ENCODE measurements around the gene LRP11. TPM values are rescaled to one million over a fixed set of nuclear protein-coding genes. Genes with fewer than 3 reads are reported as not detected.
"Not testable (repeated sequence)": the region's sequence is repeated elsewhere in the genome, so short reads cannot be mapped to it uniquely, and the experiment has no call there.

Gene LRP11
- 10 to 100 TPM in 1 of 2 donors, 1 to 10 TPM in 1; 6.0 to 10.6 TPM for total RNA-seq

DNA sequence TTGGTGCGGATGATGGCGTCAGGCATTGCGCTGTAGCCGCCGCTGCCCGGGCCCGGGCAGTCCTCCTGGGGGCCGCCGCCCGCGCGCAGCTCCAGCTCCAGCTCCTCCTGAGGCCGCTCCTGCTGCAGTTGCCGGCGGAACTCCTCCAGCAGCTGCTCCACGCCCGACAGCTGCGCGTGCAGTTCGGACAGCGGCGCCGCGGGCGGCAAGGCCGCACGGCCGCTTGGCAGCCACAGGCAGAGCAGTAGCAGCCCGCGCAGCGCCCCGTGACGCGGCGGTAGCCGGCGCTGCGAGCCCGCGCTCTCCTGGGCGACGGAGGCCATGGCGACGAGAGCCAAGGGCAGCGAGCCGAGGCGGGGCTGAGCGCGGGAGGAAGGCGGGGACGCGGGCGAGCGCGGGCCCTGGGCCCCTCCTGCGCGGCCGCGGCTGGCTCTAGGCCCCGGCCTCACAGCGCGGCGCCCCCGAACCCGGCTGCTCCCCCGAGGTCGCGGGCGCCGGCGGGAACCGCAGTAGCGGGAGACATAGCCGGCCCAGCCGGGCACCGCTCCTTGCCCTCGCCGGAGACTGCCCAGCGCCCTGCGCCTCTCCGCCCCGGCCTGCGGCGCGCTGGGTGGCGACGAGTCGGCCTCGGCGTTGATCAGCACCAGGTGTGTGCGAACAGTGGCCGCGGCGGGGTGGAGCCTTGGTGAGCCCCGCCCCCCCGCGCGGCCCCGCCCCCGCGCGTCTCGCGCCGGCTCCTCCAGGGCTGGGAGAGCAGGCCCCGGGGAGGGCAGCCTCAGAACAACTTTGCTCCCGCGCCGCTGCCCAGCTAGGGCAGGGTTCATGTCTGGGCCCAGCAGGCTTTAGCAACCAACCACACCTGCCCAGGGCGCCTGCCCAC lies at the start of gene LRP11:
Gene LRP11, minus strand, starts transcription at position 662 of the 880 bp plus-strand sequence. Its CDS starts 339 bp downstream, at position 323.
- H3K4me3 Mint-ChIP-seq, result peak within 1 kb of the TSS; percentile 86 to 93

DNA sequence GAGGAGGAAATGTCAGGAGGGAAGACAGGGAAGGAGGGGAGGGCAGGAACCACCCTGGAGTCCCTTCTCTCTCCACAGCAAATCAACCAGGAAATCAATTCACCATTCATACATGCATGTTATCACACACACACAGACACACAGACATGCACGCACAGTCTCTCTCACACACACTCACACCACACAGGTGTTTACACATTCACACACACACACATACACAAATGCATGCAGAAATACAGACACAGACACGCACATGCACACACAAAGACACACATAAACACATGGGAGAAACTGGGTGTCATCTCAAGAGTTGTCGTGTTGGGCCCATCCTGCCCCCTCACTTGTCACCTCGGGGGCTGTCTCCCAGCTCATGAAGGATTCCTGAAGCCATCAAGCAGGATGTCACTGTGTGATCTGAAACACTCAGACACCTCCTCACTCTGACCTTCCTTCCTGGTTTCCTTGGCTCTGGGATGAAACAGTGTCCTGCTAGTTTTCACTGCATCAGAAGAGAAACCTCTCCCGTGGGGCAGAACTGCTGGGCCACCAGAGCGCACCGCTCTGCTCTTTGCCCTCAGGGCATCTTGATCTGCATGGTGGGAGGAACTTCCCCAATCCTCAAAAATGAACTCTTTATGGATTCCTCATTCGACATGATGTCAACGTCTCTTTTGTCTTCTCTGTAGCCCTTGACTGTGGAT lies 49.5 kb upstream of the LRP11 start:
- peaks cover 0 to 2% of the 10 kb centered on the region in 2 donors for H3K9me3 Mint-ChIP-seq
- DNase-seq (no peak), ATAC-seq (replicated peaks in 1 of 2) (no peak)
- H3K27ac Mint-ChIP-seq, result no peak overlapping the region
- no peak overlapping the region for H3K4me3 Mint-ChIP-seq
- peaks cover 29% of the 10 kb centered on the region for H3K27me3 Mint-ChIP-seq (ENCODE audit: low read depth)
- H3K4me1 Mint-ChIP-seq (ENCODE audit: low read depth), result no peaks in the 10 kb centered on the region
- peaks cover 1 to 3% of the 10 kb centered on the region in 2 donors for H3K36me3 Mint-ChIP-seq (ENCODE audit: insufficient read depth in 2 of 2)

More for the DNA sequence above, at the start of gene LRP11:
- Mint-ChIP-seq H3K4me1 (ENCODE audit: low read depth) (peaks cover 12% of the 10 kb centered on the region), H3K36me3 (ENCODE audit: insufficient read depth in 2 of 2) (no peaks in the 10 kb centered on the region), H3K27ac (no peak within 1 kb of the TSS), H3K9me3 (no peaks in the 10 kb centered on the region), H3K27me3 (ENCODE audit: low read depth) (peaks cover 28% of the 10 kb centered on the region)
- ATAC-seq (replicated peaks in 1 of 2), result peak; percentile 86 to 88
- peak; percentile 83 to 89 for DNase-seq

DNA sequence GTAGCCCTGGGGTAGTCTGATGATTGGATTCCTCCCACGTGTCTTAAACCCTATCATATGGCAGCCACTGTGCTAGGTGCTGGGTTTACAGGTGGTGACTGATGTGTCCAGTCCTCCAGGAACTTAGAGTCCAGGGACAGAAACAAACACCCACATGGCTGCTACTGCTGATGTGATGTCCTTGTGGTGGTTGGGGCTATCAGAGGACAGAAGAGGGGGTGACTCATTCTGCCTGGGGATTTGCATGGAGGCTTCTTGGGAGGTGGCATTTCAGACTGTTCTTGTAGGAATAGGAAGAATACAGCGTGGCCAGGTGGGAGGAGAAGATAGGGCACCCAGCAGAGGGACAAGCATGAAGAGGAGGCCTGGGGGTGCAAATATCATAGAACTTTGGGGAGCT lies 48.9 kb upstream of the LRP11 start:
- Mint-ChIP-seq H3K36me3 (ENCODE audit: insufficient read depth in 2 of 2) (peaks cover 3 to 5% of the 10 kb centered on the region in 2 donors), H3K27me3 (ENCODE audit: low read depth) (peaks cover 24% of the 10 kb centered on the region), H3K4me3 (no peak overlapping the region), H3K4me1 (ENCODE audit: low read depth) (no peaks in the 10 kb centered on the region), H3K9me3 (peaks cover 1 to 4% of the 10 kb centered on the region in 2 donors), H3K27ac (no peak overlapping the region)
- ATAC-seq (replicated peaks in 1 of 2), result no peak
- no peak for DNase-seq

DNA sequence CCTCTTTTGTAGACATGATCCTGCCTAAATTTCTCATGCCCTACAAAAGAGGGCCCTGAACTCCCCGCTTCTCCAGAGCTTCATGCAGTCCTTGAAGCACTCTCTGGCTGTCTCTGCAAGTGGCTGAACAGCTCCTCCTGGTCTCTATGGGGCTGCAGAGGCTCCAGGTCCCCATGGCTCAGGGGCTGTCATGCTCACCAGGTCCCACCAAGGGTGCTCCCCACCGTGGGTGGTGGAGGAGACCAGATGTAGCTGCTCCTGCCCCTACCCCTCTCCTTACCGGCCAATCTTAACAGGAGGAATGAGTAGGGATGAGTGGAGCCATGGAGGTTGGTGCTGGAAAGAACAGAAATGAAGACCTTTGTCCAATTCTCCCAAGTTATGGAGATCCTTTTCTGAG lies 48.5 kb upstream of the LRP11 start:
- H3K36me3 Mint-ChIP-seq (ENCODE audit: insufficient read depth in 2 of 2); H3K9me3 Mint-ChIP-seq; H3K4me3 Mint-ChIP-seq; H3K4me1 Mint-ChIP-seq (ENCODE audit: low read depth); ATAC-seq (replicated peaks in 1 of 2); DNase-seq; H3K27ac Mint-ChIP-seq: not testable (repeated sequence)
- H3K27me3 Mint-ChIP-seq (ENCODE audit: low read depth), result peaks cover 23% of the 10 kb centered on the region

GRCh38 chr6:149910721-149911151 lies 46.6 kb upstream of the LRP11 start:
- H3K27ac Mint-ChIP-seq, result no peak overlapping the region
- no peak overlapping the region for H3K4me3 Mint-ChIP-seq
- ATAC-seq (replicated peaks in 1 of 2) (no peak), DNase-seq (no peak)
- H3K27me3 Mint-ChIP-seq (ENCODE audit: low read depth), result peaks cover 29% of the 10 kb centered on the region
- H3K4me1 Mint-ChIP-seq (ENCODE audit: low read depth), result no peaks in the 10 kb centered on the region
- peaks cover 6 to 8% of the 10 kb centered on the region in 2 donors for H3K9me3 Mint-ChIP-seq
- peaks cover 4 to 8% of the 10 kb centered on the region in 2 donors for H3K36me3 Mint-ChIP-seq (ENCODE audit: insufficient read depth in 2 of 2)

- Mint-ChIP-seq H3K9me3 (peaks cover 6 to 8% of the 10 kb centered on the region in 2 donors), H3K27ac (no peak overlapping the region), H3K27me3 (ENCODE audit: low read depth) (peaks cover 29% of the 10 kb centered on the region), H3K4me3 (no peak overlapping the region), H3K36me3 (ENCODE audit: insufficient read depth in 2 of 2) (peaks cover 4 to 8% of the 10 kb centered on the region in 2 donors), H3K4me1 (ENCODE audit: low read depth) (no peaks in the 10 kb centered on the region)
- DNase-seq (no peak), ATAC-seq (replicated peaks in 1 of 2) (no peak)
These were observed 45.7 kb upstream of the LRP11 start for GRCh38 chr6:149909701-149910470.

- H3K4me1 Mint-ChIP-seq (ENCODE audit: low read depth); ATAC-seq (replicated peaks in 1 of 2); H3K9me3 Mint-ChIP-seq; H3K4me3 Mint-ChIP-seq; DNase-seq; H3K27ac Mint-ChIP-seq; H3K36me3 Mint-ChIP-seq (ENCODE audit: insufficient read depth in 2 of 2): not testable (repeated sequence)
- peaks cover 20% of the 10 kb centered on the region for H3K27me3 Mint-ChIP-seq (ENCODE audit: low read depth)
These were observed 44.3 kb upstream of the LRP11 start for GRCh38 chr6:149908480-149908879.

DNA sequence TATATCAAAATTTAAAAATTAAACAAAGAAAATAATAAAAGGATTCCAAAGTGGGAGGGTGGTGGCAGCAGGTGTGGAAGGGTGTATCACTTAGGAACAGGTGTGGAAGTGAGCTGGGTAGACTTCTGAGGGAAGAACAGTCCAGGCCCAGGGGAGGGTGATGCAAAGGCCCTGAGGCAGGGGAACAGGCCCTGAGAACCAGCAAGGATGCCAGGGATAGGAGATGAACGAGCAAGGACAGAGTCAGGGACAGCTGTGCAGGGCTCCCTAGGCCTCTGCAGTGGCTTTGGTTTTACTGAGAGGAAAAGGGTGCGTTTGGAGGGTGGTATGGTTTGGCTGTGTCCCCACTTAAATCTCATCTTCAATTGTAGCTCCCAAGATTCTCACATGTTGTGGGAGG lies 43.2 kb upstream of the LRP11 start:
- no peak overlapping the region for H3K27ac Mint-ChIP-seq
- peaks cover 6 to 8% of the 10 kb centered on the region in 2 donors for H3K9me3 Mint-ChIP-seq
- peaks cover 8% of the 10 kb centered on the region for H3K27me3 Mint-ChIP-seq (ENCODE audit: low read depth)
- no peak for DNase-seq
- no peak overlapping the region for H3K4me3 Mint-ChIP-seq
- peaks cover 4 to 8% of the 10 kb centered on the region in 2 donors for H3K36me3 Mint-ChIP-seq (ENCODE audit: insufficient read depth in 2 of 2)
- no peak for ATAC-seq (replicated peaks in 1 of 2)
- no peaks in the 10 kb centered on the region for H3K4me1 Mint-ChIP-seq (ENCODE audit: low read depth)

GRCh38 chr6:149906405-149906804 lies 42.2 kb upstream of the LRP11 start:
- Mint-ChIP-seq H3K27me3 (ENCODE audit: low read depth) (peaks cover 6% of the 10 kb centered on the region), H3K4me3 (no peak overlapping the region), H3K36me3 (ENCODE audit: insufficient read depth in 2 of 2) (peaks cover 4 to 8% of the 10 kb centered on the region in 2 donors), H3K4me1 (ENCODE audit: low read depth) (no peaks in the 10 kb centered on the region), H3K9me3 (peaks cover 6 to 8% of the 10 kb centered on the region in 2 donors), H3K27ac (no peak overlapping the region)
- ATAC-seq (replicated peaks in 1 of 2), result no peak
- DNase-seq, result no peak

GRCh38 chr6:149905911-149906371 lies 41.8 kb upstream of the LRP11 start:
- H3K36me3 Mint-ChIP-seq (ENCODE audit: insufficient read depth in 2 of 2), result peaks cover 4 to 8% of the 10 kb centered on the region in 2 donors
- no peak for ATAC-seq (replicated peaks in 1 of 2)
- peaks cover 6% of the 10 kb centered on the region for H3K27me3 Mint-ChIP-seq (ENCODE audit: low read depth)
- DNase-seq, result no peak
- H3K4me3 Mint-ChIP-seq, result no peak overlapping the region
- H3K9me3 Mint-ChIP-seq, result peaks cover 6 to 8% of the 10 kb centered on the region in 2 donors
- H3K27ac Mint-ChIP-seq, result no peak overlapping the region
- no peaks in the 10 kb centered on the region for H3K4me1 Mint-ChIP-seq (ENCODE audit: low read depth)

DNA sequence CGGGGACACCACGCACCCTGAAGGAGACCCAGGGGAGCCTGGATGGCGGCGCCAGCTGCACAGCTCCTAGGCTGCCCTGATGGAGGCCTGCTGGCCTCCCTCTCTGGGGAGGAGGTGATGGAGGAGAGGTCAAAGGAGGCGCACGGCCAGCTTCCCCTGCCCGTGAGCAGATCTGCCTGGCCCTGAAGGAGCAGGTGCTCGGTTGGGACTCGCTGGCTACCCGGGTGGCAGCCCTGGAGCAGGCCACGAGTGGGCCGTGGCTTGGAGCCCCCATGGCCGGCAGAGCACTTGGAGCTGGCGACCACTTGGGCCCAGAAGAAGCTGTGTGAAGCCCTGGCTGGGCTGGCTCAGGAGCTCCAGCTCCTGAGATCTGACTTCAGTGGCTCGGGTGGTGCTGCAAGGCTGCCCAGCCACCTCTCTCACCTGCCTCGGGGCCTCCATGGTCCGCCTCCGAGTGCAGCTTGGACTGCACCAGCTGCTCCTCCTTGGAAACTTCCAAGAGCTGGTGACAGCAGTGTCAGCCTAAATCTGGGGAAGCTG lies 41.3 kb upstream of the LRP11 start:
- DNase-seq (no peak), ATAC-seq (replicated peaks in 1 of 2) (no peak)
- Mint-ChIP-seq H3K36me3 (ENCODE audit: insufficient read depth in 2 of 2) (peaks cover 4 to 8% of the 10 kb centered on the region in 2 donors), H3K9me3 (peaks cover 6 to 8% of the 10 kb centered on the region in 2 donors), H3K27me3 (ENCODE audit: low read depth) (peaks cover 6% of the 10 kb centered on the region), H3K4me1 (ENCODE audit: low read depth) (no peaks in the 10 kb centered on the region), H3K4me3 (no peak overlapping the region), H3K27ac (no peak overlapping the region)

DNA sequence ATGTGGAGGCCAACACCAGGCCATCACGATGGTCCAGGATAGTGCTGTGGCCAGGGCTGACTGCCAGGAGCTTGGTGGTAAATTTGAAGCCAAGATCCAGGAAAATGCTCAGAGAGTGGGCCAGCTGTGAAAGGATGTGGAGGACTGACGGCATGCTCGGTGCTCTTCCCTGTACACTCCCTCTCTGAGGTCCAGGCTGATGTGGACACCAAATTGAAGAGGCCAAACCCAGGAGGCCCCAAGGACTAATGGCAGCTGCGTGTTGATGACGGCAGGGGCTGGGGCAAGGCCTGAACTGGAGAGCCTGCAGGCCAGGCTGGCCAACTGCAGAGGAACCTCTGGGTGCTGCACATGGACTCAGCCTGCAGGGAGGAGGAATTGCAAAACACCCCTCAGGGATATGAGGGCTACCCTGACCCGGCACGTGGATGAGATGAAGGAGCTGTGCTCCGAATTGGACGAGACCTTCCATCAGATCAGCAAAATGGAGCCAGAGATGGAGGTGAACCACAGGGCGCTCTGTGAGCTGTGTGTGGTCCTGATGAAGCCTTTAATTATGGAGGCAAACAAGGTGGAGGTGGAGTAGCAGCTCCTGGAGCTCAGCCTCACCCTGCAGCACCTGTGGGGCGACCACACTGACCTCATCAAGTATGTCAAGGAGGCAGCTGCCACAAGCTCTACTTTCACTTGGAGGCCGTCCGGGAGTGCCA lies 40.7 kb upstream of the LRP11 start:
- Mint-ChIP-seq H3K4me3 (no peak overlapping the region), H3K36me3 (ENCODE audit: insufficient read depth in 2 of 2) (peaks cover 4 to 8% of the 10 kb centered on the region in 2 donors), H3K4me1 (ENCODE audit: low read depth) (no peaks in the 10 kb centered on the region), H3K27ac (no peak overlapping the region), H3K27me3 (ENCODE audit: low read depth) (peaks cover 6% of the 10 kb centered on the region), H3K9me3 (peaks cover 6 to 8% of the 10 kb centered on the region in 2 donors)
- ATAC-seq (replicated peaks in 1 of 2) (no peak), DNase-seq (no peak)

Measured in activated T-cell treated with anti-CD3 and anti-CD28 coated beads, Interleukin-2, amount 50 U/mL, for 72 hours (primary cell).